Stimulated activated CD4-positive, alpha-beta T cell treated with anti-CD3 and anti-CD28 coated beads, Interleukin-15, amount 100 ng/mL, for 24 hours (primary cell): ENCODE measurements around the gene RAPSN.

ENCODE experiments used
- DNase-seq: peaks from one replicate; pipeline ENCODE4 v3.0.0-alpha.2; 2020

Gene RAPSN

DNA sequence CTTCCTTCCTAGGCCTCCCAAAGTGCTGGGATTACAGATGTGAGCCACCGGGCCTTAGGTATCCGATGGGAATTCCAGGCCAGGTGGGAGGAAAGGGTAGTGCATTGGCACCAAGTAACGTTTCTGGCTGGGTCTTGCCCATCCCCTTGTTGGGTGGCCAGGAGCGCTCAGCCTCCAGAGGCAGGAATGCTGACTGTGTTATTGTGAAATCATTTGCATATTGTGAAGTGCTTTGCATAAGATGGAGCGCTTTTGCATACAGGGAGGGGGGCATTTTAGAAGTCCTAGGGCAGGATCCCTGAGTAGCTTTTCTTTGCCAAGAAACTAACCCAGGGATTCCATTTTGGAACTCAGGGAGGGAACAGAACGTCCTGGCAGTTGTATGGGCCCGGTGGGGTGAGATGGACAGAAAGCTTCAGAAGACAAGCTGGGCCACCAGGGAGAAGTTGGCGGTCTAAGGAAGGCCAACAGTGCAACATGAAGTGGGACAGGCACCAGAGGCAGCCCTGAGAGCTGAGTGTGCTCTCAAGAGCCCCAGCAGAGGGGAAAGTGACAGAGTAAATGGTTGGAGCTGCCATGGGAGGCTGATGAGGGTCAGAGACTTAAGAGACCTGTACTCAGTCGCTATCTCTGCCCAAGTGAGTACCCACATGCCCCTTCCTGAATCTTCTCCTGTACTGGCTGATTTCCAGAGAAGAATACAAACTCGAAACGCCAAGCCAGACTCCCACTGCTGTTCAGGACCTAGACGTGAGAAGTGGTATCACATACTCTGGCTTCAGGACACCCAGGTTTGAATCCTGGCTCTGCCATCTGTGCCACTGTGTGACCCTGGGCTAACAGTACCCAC lies 41.8 kb downstream of the RAPSN start:
- no peak for DNase-seq

DNA sequence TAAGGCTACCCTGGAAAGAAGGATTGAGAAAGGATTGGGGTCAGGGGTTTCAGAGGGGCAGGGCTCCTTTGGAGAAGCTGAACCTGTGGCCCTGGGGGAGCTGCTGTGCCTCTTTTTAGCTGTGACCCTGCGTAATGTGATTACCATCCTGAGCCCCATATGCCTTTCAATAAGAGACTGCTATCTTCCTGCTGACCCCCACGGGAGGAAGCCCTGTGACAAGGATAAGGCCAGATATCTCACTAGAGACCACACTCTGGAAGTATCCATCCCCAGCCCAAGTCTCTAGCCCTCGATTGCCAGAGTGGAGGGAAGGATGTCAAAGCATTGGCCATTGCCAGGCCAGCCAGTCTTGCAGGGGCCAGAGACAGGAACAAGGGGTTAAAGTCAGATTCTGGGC lies 45.4 kb downstream of the RAPSN start:
- no peak for DNase-seq

DNA sequence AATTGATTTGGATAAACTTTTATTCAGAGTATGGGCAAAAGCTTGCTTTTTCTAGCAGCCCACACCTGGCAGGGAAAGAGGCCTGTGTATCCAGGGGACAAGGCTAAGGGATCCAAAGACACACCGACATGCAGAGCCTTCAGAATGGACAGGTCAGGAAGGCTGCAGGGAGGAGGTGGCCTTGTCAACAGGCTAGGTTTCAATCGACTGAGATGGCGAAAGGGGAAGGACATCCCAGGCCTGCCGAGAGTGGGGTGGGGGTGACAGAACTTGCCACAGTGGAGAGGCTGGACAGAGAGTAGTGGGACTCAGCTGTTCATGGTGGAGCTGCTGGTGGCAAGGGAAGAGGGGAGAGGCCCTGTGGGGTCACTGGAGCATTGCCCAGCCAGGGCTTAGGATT lies 45.8 kb downstream of the RAPSN start:
- DNase-seq = no peak

- DNase-seq = no peak
Observed at GRCh38 chr11:47400768-47401279, 48.1 kb downstream of the RAPSN start.

GRCh38 chr11:47399860-47400767 lies 48.8 kb downstream of the RAPSN start:
- no peak for DNase-seq

DNA sequence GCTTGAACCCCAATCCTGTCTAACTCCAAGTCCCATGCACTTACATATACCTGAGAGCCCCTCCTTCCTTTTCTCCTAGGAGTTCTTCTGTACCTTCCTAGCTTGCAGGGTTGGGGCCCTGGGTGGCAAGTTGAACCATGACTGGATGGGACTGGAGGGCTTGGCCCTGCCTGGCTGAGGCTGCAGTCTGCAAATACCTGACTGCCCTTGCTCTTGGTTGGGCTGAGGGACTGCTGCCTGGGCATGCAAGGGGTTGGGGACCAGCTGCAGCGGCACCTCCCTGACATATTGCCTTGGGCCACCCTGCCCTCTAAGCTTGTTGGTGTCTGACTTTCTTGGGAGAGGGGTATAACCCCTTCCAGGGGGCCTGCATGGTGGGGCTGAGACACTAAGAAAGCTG lies 50.4 kb downstream of the RAPSN start:
- no peak for DNase-seq

GRCh38 chr11:47398011-47398410 lies 50.9 kb downstream of the RAPSN start:
- DNase-seq = no peak

DNA sequence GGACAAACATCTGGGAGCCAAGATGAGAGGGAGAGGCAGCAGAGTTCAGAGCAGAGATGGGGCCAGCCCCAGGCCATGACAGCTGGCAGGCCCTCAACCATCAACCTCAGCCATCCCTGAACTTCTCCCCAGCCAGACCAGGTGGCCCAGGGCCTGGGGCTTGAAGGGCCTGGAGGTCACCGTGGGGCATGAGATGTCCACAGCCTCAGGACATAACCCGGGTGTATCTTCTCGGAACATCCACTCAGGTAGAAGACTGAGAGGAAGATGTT lies 53.0 kb downstream of the RAPSN start:
- DNase-seq = no peak

DNA sequence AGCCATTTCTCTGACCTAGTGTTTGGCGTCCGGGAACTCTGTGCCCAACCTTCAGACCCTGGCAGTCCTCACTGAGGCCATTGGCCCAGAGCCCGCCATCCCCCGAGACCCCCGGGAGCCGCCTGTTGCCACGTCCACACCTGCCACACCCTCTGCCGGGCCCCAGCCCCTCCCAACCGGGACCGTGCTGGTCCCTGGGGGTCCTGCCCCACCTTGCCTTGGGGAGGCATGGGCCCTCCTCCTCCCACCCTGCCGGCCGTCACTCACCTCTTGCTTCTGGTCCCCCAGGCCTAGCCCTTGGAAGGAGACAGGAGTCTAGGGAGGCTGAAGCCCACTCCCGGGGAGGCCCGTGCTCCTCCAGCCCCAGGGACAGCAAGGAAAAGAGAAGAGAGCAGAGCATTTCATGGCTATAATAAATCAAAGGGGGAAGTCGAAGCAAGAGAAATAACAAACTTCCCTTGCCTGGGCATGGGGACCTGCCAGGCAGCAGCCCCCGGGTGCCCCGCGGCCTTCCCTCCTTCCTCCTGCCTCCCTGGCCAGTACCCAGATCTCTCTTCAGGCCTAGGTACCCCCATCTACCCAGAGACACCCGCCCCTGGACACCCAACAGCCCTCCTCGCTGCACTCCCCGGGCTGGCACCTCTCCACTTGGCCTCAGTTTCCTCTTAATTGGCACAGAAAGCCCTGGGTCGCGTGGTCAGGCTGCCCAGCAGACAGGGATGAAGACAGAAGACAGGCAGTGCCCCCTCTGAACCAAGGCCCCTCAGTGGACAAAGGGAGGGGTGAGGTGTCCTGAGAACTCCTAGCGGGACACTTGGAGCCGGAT lies 53.5 kb downstream of the RAPSN start:
- no peak for DNase-seq

GRCh38 chr11:47394322-47395222 lies 54.4 kb downstream of the RAPSN start:
- peak; percentile 73 for DNase-seq

DNA sequence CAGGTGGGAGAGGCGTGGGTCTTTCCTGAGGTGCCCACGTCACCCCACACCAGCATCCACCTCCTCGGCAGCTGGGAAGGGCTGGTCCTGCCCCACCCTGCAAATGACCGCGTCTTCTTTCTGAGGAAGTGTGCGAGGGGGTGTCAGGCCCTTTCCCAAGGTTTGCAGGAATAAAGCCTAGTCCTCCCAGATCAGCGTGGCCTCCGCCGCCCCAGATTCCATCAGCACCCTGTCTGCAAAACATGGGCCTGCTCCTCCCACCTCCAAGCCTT lies 55.0 kb downstream of the RAPSN start:
- no peak for DNase-seq

GRCh38 chr11:47393163-47394049 lies 55.5 kb downstream of the RAPSN start:
- no peak for DNase-seq

DNA sequence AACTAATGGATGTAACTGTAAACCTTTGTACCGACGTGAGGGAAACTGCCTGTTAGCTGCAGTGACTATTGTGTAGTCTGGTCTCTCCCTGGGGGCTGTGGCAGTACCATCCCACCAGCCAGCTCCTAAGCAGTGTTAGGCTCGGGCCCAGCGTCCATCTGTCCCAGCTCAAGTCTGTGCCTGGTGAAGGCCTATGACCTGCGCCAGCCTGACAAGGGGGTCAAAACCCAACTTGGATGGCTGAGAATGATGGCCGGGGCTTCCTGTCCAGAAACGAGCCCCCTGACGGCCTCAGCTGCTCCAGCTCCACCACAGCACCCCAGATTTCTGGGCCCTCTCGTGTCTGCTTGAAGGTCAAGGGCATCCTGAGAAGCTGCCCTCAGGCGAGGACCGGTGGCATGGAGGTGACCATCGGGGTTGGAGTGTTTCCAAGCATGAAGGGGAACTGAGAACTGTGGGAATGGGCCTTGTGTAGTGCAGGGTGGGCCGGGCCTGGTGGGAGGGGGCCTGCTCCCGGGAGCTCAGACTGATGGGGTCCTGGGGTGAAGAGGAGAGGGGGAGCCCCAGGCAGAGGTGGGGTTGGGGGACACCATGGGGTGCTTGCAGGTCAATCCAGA lies 56.3 kb downstream of the RAPSN start:
- no peak for DNase-seq

DNA sequence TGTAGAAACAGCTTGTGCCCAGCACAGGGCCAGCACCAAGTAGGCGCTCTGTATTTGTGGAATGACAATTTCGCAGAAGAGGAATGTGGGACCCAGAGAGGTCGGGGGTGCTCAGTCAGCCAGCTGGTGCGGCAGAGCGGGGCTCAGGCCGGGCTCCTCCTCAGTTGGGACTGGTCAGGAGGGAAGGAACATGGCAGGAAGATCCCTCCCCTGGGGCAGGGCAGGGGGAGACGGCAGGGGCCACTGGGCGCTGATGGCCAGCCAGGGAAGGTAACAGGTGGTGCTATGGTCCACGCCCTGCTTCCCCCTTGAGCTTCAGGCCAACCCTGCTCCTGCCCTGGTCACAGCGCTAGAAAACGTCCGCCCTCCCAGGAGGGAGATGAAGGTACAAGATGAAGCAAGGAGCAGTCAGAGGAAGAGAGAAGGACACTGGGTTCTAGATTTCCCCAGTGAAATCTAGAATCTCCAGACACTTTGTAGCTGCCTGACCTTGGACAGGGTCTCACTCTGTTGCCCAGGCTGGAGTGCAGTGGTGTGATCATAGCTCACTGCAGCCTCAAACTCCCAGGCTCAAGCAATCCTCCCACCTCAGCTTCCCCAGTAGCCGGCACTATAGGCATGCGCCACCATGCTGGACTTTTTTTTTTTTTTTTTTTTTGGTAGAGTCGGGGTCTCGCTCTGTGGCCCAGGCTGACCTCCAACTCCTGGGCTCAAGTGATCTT lies 57.1 kb downstream of the RAPSN start:
- DNase-seq = no peak

GRCh38 chr11:47391077-47391583 lies 57.8 kb downstream of the RAPSN start:
- DNase-seq = no peak

DNA sequence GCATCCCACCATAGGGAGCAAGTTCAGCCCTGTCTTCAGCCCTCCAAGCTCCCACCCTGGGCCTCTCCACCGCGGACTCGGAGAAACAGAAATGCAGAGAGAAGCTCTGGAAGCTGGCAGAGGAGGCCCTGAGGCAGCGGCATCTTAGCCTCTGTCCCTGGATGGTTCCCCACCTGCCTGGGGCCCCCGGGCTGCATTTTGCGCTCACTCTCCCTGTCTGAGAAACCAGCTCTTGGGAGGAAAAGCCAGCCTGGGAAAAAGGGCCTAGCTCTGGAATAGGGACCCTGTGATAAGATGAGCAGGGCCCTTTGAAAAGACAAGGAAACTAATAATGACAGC lies 58.5 kb downstream of the RAPSN start:
- no peak for DNase-seq

GRCh38 chr11:47389577-47390421 lies 59.1 kb downstream of the RAPSN start:
- no peak for DNase-seq

GRCh38 chr11:47388697-47389576 lies 60.0 kb downstream of the RAPSN start:
- DNase-seq = no peak
